HepG2 (cell line): ENCODE results near the gene TMEM19. TPM values are rescaled to one million over a fixed set of nuclear protein-coding genes. Genes with fewer than 3 reads are reported as not detected.
A peak's percentile ranks its signal among the peaks of the same experiment; 100 is the strongest.

Experiments
- ATRX ChIP-seq: sonication (generic); formaldehyde crosslinking; IDR thresholded peaks from 2 replicates; pipeline ENCODE4 v1.4.0; 2020; ENCODE audit warnings: missing genetic modification reagents, borderline replicate concordance
- CENPT ChIP-seq: sonication (generic); formaldehyde crosslinking; IDR thresholded peaks from 2 replicates; pipeline ENCODE4 v1.8.0; 2022; ENCODE audit warnings: low read depth, mild to moderate bottlenecking, moderate library complexity, missing genetic modification reagents
- CERS6 ChIP-seq: sonication (generic); formaldehyde crosslinking; IDR thresholded peaks from 2 replicates; pipeline ENCODE4 v1.5.0; 2020; ENCODE audit warnings: missing genetic modification reagents
- FOXO1 ChIP-seq: sonication (generic); formaldehyde crosslinking; IDR thresholded peaks from 2 replicates; pipeline ENCODE4 v1.4.0; 2020; ENCODE audit warnings: missing genetic modification reagents
- GRHL1 ChIP-seq: sonication (generic); formaldehyde crosslinking; conservative IDR thresholded peaks from 2 replicates; pipeline ENCODE4 v1.8.0; 2022; ENCODE audit warnings: missing genetic modification reagents
- HNRNPUL1 ChIP-seq: fragments of 200-400 bp; formaldehyde crosslinking; IDR thresholded peaks from 2 replicates; pipeline ENCODE4 v1.6.1; 2017; ENCODE audit warnings: low read depth, mild to moderate bottlenecking, low read length, moderate library complexity
- LCORL ChIP-seq, 2 experiments: fragments of 450-650 bp in 1 of 2; sonication (generic) in 1 of 2; formaldehyde crosslinking in 1 of 2; IDR thresholded peaks; 2 replicates each; pipeline versions ENCODE4 v1.5.0 to v1.6.1; 2017 to 2020; ENCODE audit warnings: antibody characterized with exemption in 1 of 2, missing genetic modification reagents in 1 of 2
- NCOA2 ChIP-seq: sonication (generic); formaldehyde crosslinking; IDR thresholded peaks from 2 replicates; pipeline ENCODE4 v1.8.0; 2022; ENCODE audit warnings: inconsistent platforms
- PAX8 ChIP-seq: sonication (generic); formaldehyde crosslinking; IDR thresholded peaks from 2 replicates; pipeline ENCODE4 v1.8.0; 2022; ENCODE audit warnings: mild to moderate bottlenecking, missing genetic modification reagents, borderline replicate concordance
- THAP11 ChIP-seq: IDR thresholded peaks from 2 replicates; pipeline ENCODE4 v1.6.1; 2016; ENCODE audit warnings: missing biosample characterization, missing genetic modification reagents
- ZBTB46 ChIP-seq: sonication (generic); formaldehyde crosslinking; IDR thresholded peaks from 2 replicates; pipeline ENCODE4 v1.4.0; 2020; ENCODE audit warnings: mild to moderate bottlenecking, missing genetic modification reagents, borderline replicate concordance
- ZNF232 ChIP-seq: sonication (generic); formaldehyde crosslinking; IDR thresholded peaks from 2 replicates; pipeline ENCODE4 v1.4.0; 2020; ENCODE audit warnings: missing genetic modification reagents, borderline replicate concordance
- ZNF512B ChIP-seq: sonication (generic); formaldehyde crosslinking; IDR thresholded peaks from 2 replicates; pipeline ENCODE4 v1.5.1; 2020; ENCODE audit warnings: missing genetic modification reagents, mild to moderate bottlenecking, borderline replicate concordance
- ZNF781 ChIP-seq: sonication (generic); formaldehyde crosslinking; IDR thresholded peaks from 2 replicates; pipeline ENCODE4 v1.5.1; 2020; ENCODE audit warnings: borderline replicate concordance, mild to moderate bottlenecking, missing genetic modification reagents; ENCODE audit errors: not compliant biosample characterization
- ZNF883 ChIP-seq: sonication (generic); formaldehyde crosslinking; IDR thresholded peaks from 2 replicates; pipeline ENCODE4 v1.5.1; 2020; ENCODE audit warnings: mild to moderate bottlenecking, missing genetic modification reagents; ENCODE audit errors: not compliant biosample characterization
- ZSCAN30 ChIP-seq: sonication (generic); formaldehyde crosslinking; IDR thresholded peaks from 2 replicates; pipeline ENCODE4 v1.5.0; 2020; ENCODE audit warnings: mild to moderate bottlenecking, missing genetic modification reagents
- ZXDC ChIP-seq: sonication (generic); formaldehyde crosslinking; IDR thresholded peaks from 2 replicates; pipeline ENCODE4 v1.5.0; 2020; ENCODE audit warnings: mild to moderate bottlenecking, missing genetic modification reagents
- polyA plus RNA-seq, 8 experiments: library from polyadenylated mRNA; depleted of rRNA in 3 of 8; stranded (reverse) in 7 of 8; unstranded in 1 of 8; fragments of >200 nt; fragmentation: Illumina TruSeq in 4 of 8; extraction: Trizol in 4 of 8; gene quantifications; 2 replicates each; pipeline versions ENCODE4 v1.2.1 to v1.2.3, GENCODE V29; 2011 to 2016; ENCODE audit warnings: low read depth in 4 of 8, missing spikeins in 1 of 8, mixed read lengths in 1 of 8; ENCODE audit not compliant: insufficient read depth in 1 of 8
- total RNA-seq, 5 experiments: library from RNA; depleted of rRNA; stranded (reverse); fragments of >200 nt; fragmentation: Illumina TruSeq; extraction: Trizol; gene quantifications; 2 replicates each; pipeline ENCODE4 v1.2.3, GENCODE V29; 2016; ENCODE audit warnings: low read depth in 1 of 5

TMEM19 gene
- total and polyA plus RNA-seq, 2 of the 13 experiments (the other 11 are each of a cell fraction or from before 2014, with no cell fraction given): 16.9 to 22.5 TPM

GRCh38 chr12:71685914-71686657 lies at the start of gene TMEM19 (continued):
- peak; percentile 93 for TF ChIP-seq ZNF883
- no peak for TF ChIP-seq CERS6
- no peak for TF ChIP-seq ZNF232 (CRISPR knock-in tag)
- no peak; the same call in 1 of the 2 replicates for TF ChIP-seq NCOA2 (CRISPR knock-in tag)
- 0 out of 2 replicates have a peak, but pooled peaks have one; percentile 53 for TF ChIP-seq ZBTB46 (CRISPR knock-in tag)
- TF ChIP-seq ZNF781 (CRISPR knock-in tag): peak; percentile 86
- peak; percentile 66 for TF ChIP-seq THAP11 (CRISPR knock-in tag)
- TF ChIP-seq FOXO1: peak; percentile 67; the same call in 1 of the 2 replicates
- TF ChIP-seq ATRX: no peak
- TF ChIP-seq LCORL (IDR thresholded peaks at IDR 0.05): no peak
- TF ChIP-seq LCORL (CRISPR knock-in tag; IDR thresholded peaks at IDR 0.05): peak; percentile 96
- TF ChIP-seq GRHL1: no peak
- 0 out of 2 replicates have a peak, but pooled peaks have one; percentile 54 for TF ChIP-seq PAX8 (CRISPR knock-in tag)
- no peak; the same call in 1 of the 2 replicates for TF ChIP-seq ZXDC (CRISPR knock-in tag)
- no peak for TF ChIP-seq ZSCAN30
- TF ChIP-seq CENPT (CRISPR knock-in tag): no peak
- TF ChIP-seq HNRNPUL1: no peak; the same call in 1 of the 2 replicates
- TF ChIP-seq ZNF512B (CRISPR knock-in tag): no peak
